Peyer's patch (tissue), 4 donors: ENCODE data around the gene BMP8B.

ENCODE experiments used
- POLR2A ChIP-seq, 2 donors: fragments of 450-650 bp; IDR thresholded peaks; one replicate each; pipeline ENCODE4 v1.5.1; 2017; ENCODE audit warnings: antibody characterized with exemption in 2 of 2, mild to moderate bottlenecking in 2 of 2, moderate library complexity in 2 of 2
- TF ChIP-seq, protein P1 (sequence below), 6 experiments: fragments of 450-650 bp in 4 of 6; fragments of 200-600 bp in 2 of 6; sonication (generic) in 1 of 6; IDR thresholded peaks; one replicate each; pipeline ENCODE4 v1.5.1; 2017 to 2019; ENCODE audit warnings: antibody characterized with exemption in 6 of 6, mild to moderate bottlenecking in 3 of 6, moderate library complexity in 1 of 6

DNA sequence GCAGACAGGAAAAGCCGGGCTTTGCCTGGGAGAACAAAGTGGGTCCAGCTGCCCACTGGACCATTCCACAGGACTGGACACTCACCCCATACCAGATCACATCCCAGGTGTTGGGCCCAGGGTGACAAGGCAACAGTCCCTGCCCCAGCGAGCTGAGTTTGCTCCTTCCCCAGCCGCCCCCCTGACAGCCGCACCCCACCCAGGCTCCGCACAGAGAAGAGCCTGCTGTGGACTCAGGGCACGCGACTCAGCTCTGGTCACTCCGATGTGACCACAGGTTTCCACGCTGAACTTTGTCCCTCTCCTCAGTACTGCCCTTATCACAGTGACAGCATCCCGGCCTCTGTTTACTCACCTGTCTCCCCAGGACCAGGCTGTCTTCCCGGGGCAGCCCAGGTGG, 1.2 kb downstream of the BMP8B start:
- TF ChIP-seq, protein P1, sequence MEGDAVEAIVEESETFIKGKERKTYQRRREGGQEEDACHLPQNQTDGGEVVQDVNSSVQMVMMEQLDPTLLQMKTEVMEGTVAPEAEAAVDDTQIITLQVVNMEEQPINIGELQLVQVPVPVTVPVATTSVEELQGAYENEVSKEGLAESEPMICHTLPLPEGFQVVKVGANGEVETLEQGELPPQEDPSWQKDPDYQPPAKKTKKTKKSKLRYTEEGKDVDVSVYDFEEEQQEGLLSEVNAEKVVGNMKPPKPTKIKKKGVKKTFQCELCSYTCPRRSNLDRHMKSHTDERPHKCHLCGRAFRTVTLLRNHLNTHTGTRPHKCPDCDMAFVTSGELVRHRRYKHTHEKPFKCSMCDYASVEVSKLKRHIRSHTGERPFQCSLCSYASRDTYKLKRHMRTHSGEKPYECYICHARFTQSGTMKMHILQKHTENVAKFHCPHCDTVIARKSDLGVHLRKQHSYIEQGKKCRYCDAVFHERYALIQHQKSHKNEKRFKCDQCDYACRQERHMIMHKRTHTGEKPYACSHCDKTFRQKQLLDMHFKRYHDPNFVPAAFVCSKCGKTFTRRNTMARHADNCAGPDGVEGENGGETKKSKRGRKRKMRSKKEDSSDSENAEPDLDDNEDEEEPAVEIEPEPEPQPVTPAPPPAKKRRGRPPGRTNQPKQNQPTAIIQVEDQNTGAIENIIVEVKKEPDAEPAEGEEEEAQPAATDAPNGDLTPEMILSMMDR (IDR thresholded peaks at IDR 0.05): no peak
- no peak for TF ChIP-seq POLR2A (IDR thresholded peaks at IDR 0.05)
